HG02763 (cell line): ENCODE data around the gene TCAIM.

Source experiments
- ATAC-seq: cut with Tn5 transposase; IDR thresholded peaks from one replicate; pipeline ENCODE4 v1.9.1; 2021; ENCODE audit warnings: mild to moderate bottlenecking, moderate library complexity; ENCODE audit not compliant: unreplicated experiment

TCAIM gene

DNA sequence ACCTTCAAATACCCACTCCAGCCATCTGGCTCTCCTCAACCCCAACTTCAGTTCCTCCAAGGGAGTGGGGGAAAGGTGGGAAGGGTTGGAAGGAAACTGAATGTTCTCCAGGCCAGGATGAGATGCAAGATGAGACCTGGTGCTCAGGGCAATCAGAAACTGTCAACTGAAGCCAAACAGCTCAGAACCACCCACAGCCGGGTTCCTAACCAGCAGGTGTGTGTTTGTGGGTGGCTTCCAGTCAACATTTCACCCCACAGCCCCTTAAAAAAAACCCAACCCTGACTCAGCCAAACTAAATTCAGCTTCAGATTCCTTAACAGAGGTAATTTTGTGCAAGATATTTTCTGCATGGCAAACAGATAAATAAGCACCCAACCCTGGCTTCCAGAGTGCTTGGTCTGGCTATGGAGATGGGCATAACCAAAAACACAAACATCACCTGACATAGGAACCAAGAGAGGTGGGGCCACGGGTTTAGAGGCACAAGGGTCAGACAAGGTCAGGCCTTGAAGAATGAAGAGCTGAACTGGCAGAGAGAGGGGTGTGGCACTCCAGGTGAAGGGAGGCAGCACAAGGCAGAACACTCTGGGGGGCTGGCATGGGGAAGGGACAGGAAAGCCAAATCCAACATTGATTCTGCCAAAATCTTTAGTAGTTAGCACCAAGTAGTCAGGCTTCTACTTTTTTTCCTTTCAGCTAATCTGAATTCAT is 104.2 kb downstream of the TCAIM start:
- ATAC-seq = no peak

- ATAC-seq = no peak
Observed at GRCh38 chr3:44444437-44444836, 105.9 kb downstream of the TCAIM start.

DNA sequence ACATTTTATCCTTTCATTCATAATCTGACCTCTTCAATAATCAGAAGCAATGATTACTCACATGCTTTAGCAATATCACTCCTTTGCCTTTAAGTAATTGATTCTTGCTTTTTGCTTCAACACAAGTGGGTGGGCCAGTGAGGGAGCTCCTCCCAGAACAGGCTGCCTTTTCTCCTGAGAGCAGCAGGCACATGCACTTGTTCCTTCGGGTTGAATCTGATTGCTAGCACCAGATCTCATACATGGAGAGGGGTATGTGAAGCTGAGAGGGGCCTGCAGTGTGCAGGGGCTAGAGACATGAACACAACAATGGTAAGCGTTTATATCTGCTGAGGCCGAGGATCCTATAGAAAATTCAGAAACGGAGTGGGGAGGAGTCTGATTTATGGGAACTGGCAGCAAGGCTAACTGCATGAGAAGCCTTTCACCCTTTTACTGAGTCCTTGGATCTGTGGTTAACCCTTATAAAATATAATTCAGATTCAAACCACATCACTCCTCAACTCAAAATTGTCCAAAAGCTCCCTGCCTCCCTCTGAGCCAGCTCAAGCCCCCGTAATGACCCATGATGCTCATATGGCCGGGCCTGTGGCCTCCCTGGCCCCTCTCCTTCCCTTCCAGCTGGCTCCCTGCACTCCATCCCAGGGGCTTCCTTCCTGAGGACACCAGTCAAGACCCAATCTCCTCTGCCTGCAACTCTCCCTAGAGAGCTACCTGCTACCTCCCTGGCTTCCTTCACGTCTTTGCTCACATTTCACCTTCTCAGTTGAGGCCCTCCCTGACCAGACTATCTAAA is 106.5 kb downstream of the TCAIM start:
- no peak for ATAC-seq

DNA sequence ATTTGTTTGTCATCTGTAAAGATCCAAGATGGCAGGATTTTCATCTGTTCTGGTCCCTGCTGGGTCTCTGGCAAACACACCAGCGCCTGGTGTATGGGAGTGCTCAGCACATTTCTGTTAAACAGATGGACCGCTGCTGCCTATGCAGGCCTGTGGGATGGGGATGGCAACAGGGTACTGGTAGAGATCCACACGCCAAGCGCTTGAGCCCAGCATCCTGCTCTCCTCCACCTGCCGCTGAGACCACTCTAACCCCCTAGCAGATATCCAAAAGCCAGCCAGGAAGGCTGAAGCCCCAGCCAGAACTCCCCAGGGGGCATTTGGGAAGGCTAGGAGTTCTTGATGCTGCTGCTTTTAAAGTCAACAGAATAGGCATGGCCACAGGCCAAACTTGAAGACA is 107.2 kb downstream of the TCAIM start:
- no peak for ATAC-seq

- no peak for ATAC-seq
Observed at GRCh38 chr3:44446929-44447328, 108.4 kb downstream of the TCAIM start.

- ATAC-seq = no peak
Observed at GRCh38 chr3:44451441-44451840, 112.9 kb downstream of the TCAIM start.

- no peak for ATAC-seq
Observed at GRCh38 chr3:44454258-44454657, 115.7 kb downstream of the TCAIM start.

GRCh38 chr3:44455318-44455717 is 116.8 kb downstream of the TCAIM start:
- ATAC-seq = no peak
